GM12878 (cell line): ENCODE data around the gene DND1.

Source experiments
- BCL11A ChIP-seq: IDR thresholded peaks from 2 replicates; pipeline ENCODE4 v1.6.1; 2011; ENCODE audit warnings: low read depth, low read length
- CREB1 ChIP-seq: IDR thresholded peaks from 2 replicates; pipeline ENCODE4 v1.6.1; 2012; ENCODE audit warnings: low read depth, mild to moderate bottlenecking, inconsistent platforms
- CREM ChIP-seq: IDR thresholded peaks from 2 replicates; pipeline ENCODE4 v1.6.1; 2014; ENCODE audit warnings: antibody characterized with exemption, low read depth
- CTCF ChIP-seq, 3 experiments: IDR thresholded peaks in 2 of 3; conservative IDR thresholded peaks in 1 of 3; 2 replicates each; pipeline ENCODE4 v1.5.1; 2011; ENCODE audit warnings: low read depth in 3 of 3, low read length in 3 of 3, mild to moderate bottlenecking in 3 of 3, control low read depth in 2 of 3, moderate library complexity in 2 of 3, inconsistent platforms in 1 of 3, mixed read lengths in 1 of 3; ENCODE audit not compliant: control insufficient read depth in 2 of 3, insufficient read depth in 1 of 3; ENCODE audit errors: extremely low read depth in 1 of 3
- EED ChIP-seq: sonication (generic); IDR thresholded peaks from 2 replicates; pipeline ENCODE4 v1.6.1; 2016; ENCODE audit warnings: antibody characterized with exemption, low read depth
- HCFC1 ChIP-seq: fragments of 150-350 bp; IDR thresholded peaks from 2 replicates; pipeline ENCODE4 v1.6.1; 2014; ENCODE audit warnings: low read length
- MTA3 ChIP-seq: IDR thresholded peaks from 2 replicates; pipeline ENCODE4 v1.6.1; 2012; ENCODE audit warnings: low read length, inconsistent platforms, borderline replicate concordance
- POLR2AphosphoS5 ChIP-seq: IDR thresholded peaks from 2 replicates; pipeline ENCODE4 v1.6.1; 2011; ENCODE audit warnings: mild to moderate bottlenecking, low read length, inconsistent platforms
- ZBTB11 ChIP-seq: fragments of 450-650 bp; formaldehyde crosslinking; IDR thresholded peaks from 2 replicates; pipeline ENCODE4 v1.5.0; 2022; ENCODE audit warnings: mild to moderate bottlenecking, missing genetic modification characterization
- ZNF274 ChIP-seq: IDR thresholded peaks from one replicate; pipeline ENCODE4 v1.8.0; 2011; ENCODE audit not compliant: insufficient read length, insufficient read depth

- no peak for TF ChIP-seq BCL11A
- no peak for TF ChIP-seq HCFC1
- no peak for TF ChIP-seq ZNF274
- TF ChIP-seq CTCF (IDR thresholded peaks at IDR 0.05 in 2 of 3, conservative IDR thresholded peaks at IDR 0.05 in 1 of 3; ENCODE audit: control insufficient read depth in 2 of 3, extremely low read depth in 1 of 3, insufficient read depth in 1 of 3, low read depth in 3 of 3, low read length in 3 of 3), result no peak
- TF ChIP-seq EED, result no peak
- no peak for TF ChIP-seq CREB1
- no peak for TF ChIP-seq POLR2AphosphoS5
- no peak for TF ChIP-seq CREM
- no peak for TF ChIP-seq ZBTB11 (CRISPR knock-in tag)
- no peak for TF ChIP-seq MTA3
Measured at GRCh38 chr5:140627972-140628371, 45.4 kb downstream of the DND1 start.
